CD14-positive monocyte (primary cell): ENCODE measurements around the gene BCOR. TPM values are rescaled to one million over a fixed set of nuclear protein-coding genes. Genes with fewer than 3 reads are reported as not detected.

Experiments
- DNase-seq, 3 donors: peaks; one replicate each; pipeline ENCODE4 v3.0.0-alpha.2; 2011 to 2022
- H2AFZ ChIP-seq: 2 replicates; pipeline ENCODE4 v1.6.0; 2012; ENCODE audit warnings: mild to moderate bottlenecking, low read depth, low read length, inconsistent platforms; ENCODE audit not compliant: insufficient read depth, poor library complexity, severe bottlenecking
- H3K27ac ChIP-seq, 2 donors: 1 replicate in 1 of 2; 2 replicates in 1 of 2; pipeline ENCODE4 v1.5.1; 2012 to 2013; ENCODE audit warnings: low read length in 2 of 2, control low read depth in 1 of 2, inconsistent platforms in 1 of 2, low read depth in 1 of 2, mild to moderate bottlenecking in 1 of 2
- H3K27me3 ChIP-seq, 2 donors: one replicate each; pipeline versions ENCODE4 v1.6.0 to v1.6.1; 2011 to 2013; ENCODE audit warnings: low read length in 2 of 2; ENCODE audit not compliant: control insufficient read depth in 2 of 2, insufficient read depth in 2 of 2
- H3K36me3 ChIP-seq, 2 donors: replicated peaks in 1 of 2; 1 replicate in 1 of 2; 2 replicates in 1 of 2; pipeline versions ENCODE4 v1.5.1 to v1.6.1; 2012 to 2013; ENCODE audit warnings: low read length in 2 of 2, control low read depth in 1 of 2, inconsistent platforms in 1 of 2, mild to moderate bottlenecking in 1 of 2; ENCODE audit not compliant: insufficient read depth in 2 of 2, control insufficient read depth in 1 of 2
- H3K4me1 ChIP-seq, 2 donors: 1 replicate in 1 of 2; 2 replicates in 1 of 2; pipeline versions ENCODE4 v1.5.1 to v1.6.1; 2012 to 2013; ENCODE audit warnings: low read length in 2 of 2, control low read depth in 1 of 2, inconsistent platforms in 1 of 2, mild to moderate bottlenecking in 1 of 2, moderate library complexity in 1 of 2; ENCODE audit not compliant: insufficient read depth in 2 of 2, control insufficient read depth in 1 of 2
- H3K4me2 ChIP-seq: replicated peaks from 2 replicates; pipeline ENCODE3; 2012; ENCODE audit warnings: low read length, moderate library complexity, mild to moderate bottlenecking; ENCODE audit not compliant: poor library complexity, severe bottlenecking; ENCODE audit errors: extremely low read depth
- H3K4me3 ChIP-seq, 3 experiments: fragments of 200-600 bp in 1 of 3; sonication (generic) in 1 of 3; replicated peaks in 1 of 3; 1 replicate in 2 of 3; 2 replicates in 1 of 3; pipeline ENCODE4 v1.5.1; 2011 to 2013; ENCODE audit warnings: low read length in 3 of 3, mild to moderate bottlenecking in 3 of 3, control low read depth in 2 of 3, low read depth in 2 of 3, inconsistent platforms in 1 of 3, moderate library complexity in 1 of 3
- H3K79me2 ChIP-seq: 2 replicates; pipeline ENCODE4 v1.6.0; 2012; ENCODE audit warnings: mild to moderate bottlenecking, control low read depth, inconsistent platforms, low read length, moderate library complexity; ENCODE audit not compliant: insufficient read depth
- H3K9ac ChIP-seq: 2 replicates; pipeline ENCODE4 v1.6.0; 2017; ENCODE audit warnings: low read length, mild to moderate bottlenecking; ENCODE audit not compliant: insufficient read depth, poor library complexity, severe bottlenecking
- H3K9me3 ChIP-seq, 2 donors: replicated peaks in 1 of 2; 1 replicate in 1 of 2; 2 replicates in 1 of 2; pipeline versions ENCODE4 v1.5.1 to v1.6.1; 2012 to 2013; ENCODE audit warnings: low read length in 2 of 2, control low read depth in 1 of 2; ENCODE audit not compliant: control insufficient read depth in 1 of 2, insufficient read depth in 1 of 2
- H4K20me1 ChIP-seq: 2 replicates; pipeline ENCODE4 v1.6.0; 2012; ENCODE audit warnings: mild to moderate bottlenecking, low read length, control low read depth, moderate library complexity; ENCODE audit not compliant: insufficient read depth
- H3K27ac Mint-ChIP-seq, 7 donors: one replicate each; pipeline ENCODE4 v1.8.0; 2020; ENCODE audit warnings: mild to moderate bottlenecking in 7 of 7, mixed read lengths in 7 of 7, moderate library complexity in 6 of 7, inconsistent platforms in 2 of 7
- H3K27me3 Mint-ChIP-seq, 3 donors: one replicate each; pipeline ENCODE4 v1.8.0; 2021 to 2022; ENCODE audit warnings: low read depth in 3 of 3, mild to moderate bottlenecking in 3 of 3, mixed read lengths in 3 of 3, moderate library complexity in 3 of 3, inconsistent platforms in 1 of 3
- H3K36me3 Mint-ChIP-seq, 2 donors: one replicate each; pipeline ENCODE4 v1.8.0; 2020; ENCODE audit warnings: mixed read lengths in 2 of 2, inconsistent platforms in 1 of 2, mild to moderate bottlenecking in 1 of 2
- H3K4me1 Mint-ChIP-seq: one replicate; pipeline ENCODE4 v1.8.0; 2020; ENCODE audit warnings: mild to moderate bottlenecking, mixed read lengths
- H3K4me3 Mint-ChIP-seq, 2 donors: one replicate each; pipeline ENCODE4 v1.8.0; 2020; ENCODE audit warnings: mild to moderate bottlenecking in 2 of 2, mixed read lengths in 2 of 2, moderate library complexity in 1 of 2
- H3K9me3 Mint-ChIP-seq, 7 donors: one replicate each; pipeline ENCODE4 v1.8.0; 2020 to 2022; ENCODE audit warnings: mixed read lengths in 7 of 7, mild to moderate bottlenecking in 6 of 7, moderate library complexity in 6 of 7, inconsistent platforms in 2 of 7
- CTCF ChIP-seq: fragments of 200-600 bp; IDR thresholded peaks from one replicate; pipeline ENCODE4 v1.8.0; 2022; ENCODE audit warnings: antibody characterized with exemption, mild to moderate bottlenecking
- WGBS: methylation state at CpG from one replicate; pipeline ENCODE4 v1.1.5; 2013; ENCODE audit warnings: missing lambda C conversion rate; ENCODE audit not compliant: insufficient coverage; 5-methylcytosine and 5-hydroxymethylcytosine counted together
- intact Hi-C, 2 donors: fragments of 100-400 bp; cut with micrococcal nuclease; formaldehyde crosslinking; loops; one replicate each; pipeline versions ENCODE4 v1.15.0 to v1.15.1; 2023
- polyA plus RNA-seq, 3 donors: library from polyadenylated mRNA; depleted of rRNA in 1 of 3; unstranded in 2 of 3; stranded (reverse) in 1 of 3; fragments of 300-500 nt in 2 of 3; fragments of >200 nt in 1 of 3; fragmentation: Illumina TruSeq in 2 of 3; gene quantifications; 1 replicate in 2 of 3; 2 replicates in 1 of 3; pipeline ENCODE4 v1.2.3, GENCODE V29; 2012 to 2021

Gene BCOR
- polyA plus RNA-seq, 3 donors: 1.1 to 8.2 (median 2.6) TPM

GRCh38 chrX:40096395-40097091 is 1.2 kb downstream of the BCOR start:
- Histone ChIP-seq H2AFZ (no peak overlapping the region), H3K9ac (peak overlapping the region; percentile 67), H3K27me3 (peaks cover 2 to 17% of the 10 kb centered on the region in 2 donors), H3K9me3 (no peaks in the 10 kb centered on the region), H3K36me3 (no peaks in the 10 kb centered on the region), H3K4me3 (peak overlapping the region; percentile 63 to 77 (median 70)), H3K27ac (peak overlapping the region; percentile 65 to 79), H4K20me1 (peaks cover 44% of the 10 kb centered on the region), H3K4me2 (peak overlapping the region; percentile 86), H3K79me2 (peaks cover 49% of the 10 kb centered on the region), H3K4me1 (peaks cover 45 to 55% of the 10 kb centered on the region in 2 donors)
- peak overlapping the region; percentile 84 to 94 for H3K4me3 Mint-ChIP-seq
- intact Hi-C loops: loop anchor here (5.0 kb wide), 3 partner anchors 51 to 84 kb away; no protein-coding TSS in a partner anchor
- TF ChIP-seq CTCF: no peak
- DNase-seq: peak in 2 of 3 donors; percentile 38 to 63
- H3K27ac Mint-ChIP-seq: peak overlapping the region; percentile 75 to 89 (median 83)
- H3K4me1 Mint-ChIP-seq: peaks cover 43% of the 10 kb centered on the region
- peaks cover 0 to 33% (median 16%) of the 10 kb centered on the region in 7 donors for H3K9me3 Mint-ChIP-seq
- peaks cover 4% of the 10 kb centered on the region in 2 donors for H3K36me3 Mint-ChIP-seq
- H3K27me3 Mint-ChIP-seq: peaks cover 1 to 68% (median 14%) of the 10 kb centered on the region in 3 donors
- WGBS: 0% methylated on average over 18 of the region's 66 CpGs

GRCh38 chrX:40095583-40096394 is 2.0 kb downstream of the BCOR start:
- Histone ChIP-seq H3K4me2 (peak overlapping the region; percentile 86), H3K36me3 (no peaks in the 10 kb centered on the region), H3K9ac (peak overlapping the region; percentile 67), H3K4me3 (peak overlapping the region; percentile 63 to 77 (median 70)), H3K4me1 (peaks cover 45 to 55% of the 10 kb centered on the region in 2 donors), H3K9me3 (no peaks in the 10 kb centered on the region), H3K27ac (peak overlapping the region; percentile 65 to 79), H2AFZ (no peak overlapping the region), H3K79me2 (peaks cover 56% of the 10 kb centered on the region), H3K27me3 (peaks cover 2 to 17% of the 10 kb centered on the region in 2 donors), H4K20me1 (peaks cover 51% of the 10 kb centered on the region)
- peaks cover 0 to 29% (median 19%) of the 10 kb centered on the region in 7 donors for H3K9me3 Mint-ChIP-seq
- intact Hi-C loops: loop anchor here (5.0 kb wide), 3 partner anchors 52 to 83 kb away; no protein-coding TSS in a partner anchor
- H3K4me1 Mint-ChIP-seq: peaks cover 47% of the 10 kb centered on the region
- H3K27me3 Mint-ChIP-seq: peaks cover 1 to 68% (median 20%) of the 10 kb centered on the region in 3 donors
- peak overlapping the region; percentile 75 to 89 (median 83) for H3K27ac Mint-ChIP-seq
- DNase-seq: peak; percentile 58 to 67 (median 59)
- no peak for TF ChIP-seq CTCF
- peak overlapping the region; percentile 84 to 94 for H3K4me3 Mint-ChIP-seq
- H3K36me3 Mint-ChIP-seq: peaks cover 4 to 8% of the 10 kb centered on the region in 2 donors
- WGBS: 0% methylated on average over 10 of the region's 80 CpGs
